Stimulated activated CD8-positive, alpha-beta memory T cell treated with anti-CD3 and anti-CD28 coated beads, Interleukin-7, amount 100 ng/mL, for 4 hours (primary cell): ENCODE results near the gene CHP1.
A peak's percentile ranks its signal among the peaks of the same experiment; 100 is the strongest.
"Not testable (repeated sequence)": the region's sequence is repeated elsewhere in the genome, so short reads cannot be mapped to it uniquely, and the experiment has no call there.

Experiments
- DNase-seq, 2 donors: peaks; one replicate each; pipeline ENCODE4 v3.0.0-alpha.2; 2020; ENCODE audit warnings: low read depth in 2 of 2

The CHP1 gene

DNA sequence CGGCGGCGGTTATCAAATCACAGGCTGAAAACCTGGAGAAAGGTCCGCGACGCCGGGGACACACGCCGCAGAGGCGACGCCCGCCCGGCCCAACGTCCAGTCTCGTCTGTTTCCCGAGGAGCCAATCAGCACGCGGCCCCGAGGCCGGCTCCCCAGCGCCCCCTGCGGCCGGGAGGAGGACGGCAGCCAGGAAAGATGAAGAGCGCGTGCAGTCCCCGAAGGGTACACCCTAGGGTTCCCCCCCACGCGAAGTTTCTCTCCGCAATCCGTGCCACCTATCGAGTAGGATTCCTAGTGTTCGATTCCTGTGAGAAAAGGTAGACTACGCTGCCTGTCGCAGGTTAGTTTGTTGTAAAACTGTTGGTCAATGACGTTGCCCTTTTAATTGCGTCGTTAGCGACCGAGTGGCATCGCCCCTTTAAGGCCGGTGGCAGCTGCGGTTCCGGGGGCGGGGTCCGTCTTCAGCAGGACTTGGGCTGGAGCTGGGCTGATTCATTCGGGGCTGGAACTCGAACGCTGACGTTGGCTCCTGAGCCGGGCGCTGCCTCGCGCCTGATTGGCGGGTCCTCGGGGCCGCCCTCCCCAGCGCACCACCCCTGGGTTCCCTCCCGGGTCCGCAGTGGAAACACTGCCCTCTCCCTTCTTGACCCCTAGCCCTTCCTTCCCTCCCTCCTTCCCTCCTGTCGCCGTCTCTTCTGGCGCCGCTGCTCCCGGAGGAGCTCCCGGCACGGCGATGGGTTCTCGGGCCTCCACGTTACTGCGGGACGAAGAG, at the start of gene CHP1, which contains the start of gene EXD1:
CHP1 (plus strand) TSS at position 619 of the 772 bp plus-strand sequence; CDS start at position 734, 115 bp downstream.
EXD1 (minus strand) TSS at position 108 of the 772 bp plus-strand sequence. CDS start 4,182 bp downstream, outside the sequence.
- DNase-seq: peak; percentile 91 to 96

DNA sequence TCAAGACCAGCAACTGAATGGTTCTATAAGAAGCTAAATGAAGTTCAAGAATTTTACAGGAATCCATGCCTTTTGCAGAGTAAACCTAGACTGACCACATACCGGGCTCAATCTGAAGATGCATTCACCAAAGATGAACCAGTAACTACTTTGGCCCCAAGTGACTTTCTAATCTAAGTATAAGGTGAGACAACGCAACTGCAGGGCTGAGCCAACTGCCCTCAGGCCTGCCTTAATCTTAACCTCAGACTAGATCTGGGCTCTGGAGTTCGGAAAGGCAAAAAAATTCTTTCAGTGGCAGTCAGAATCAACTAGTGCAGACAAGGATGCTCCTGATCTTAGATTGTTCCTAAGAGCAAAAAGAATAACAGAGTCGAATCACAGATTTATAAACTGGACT, 48.8 kb upstream of the CHP1 start:
- DNase-seq: no peak

DNA sequence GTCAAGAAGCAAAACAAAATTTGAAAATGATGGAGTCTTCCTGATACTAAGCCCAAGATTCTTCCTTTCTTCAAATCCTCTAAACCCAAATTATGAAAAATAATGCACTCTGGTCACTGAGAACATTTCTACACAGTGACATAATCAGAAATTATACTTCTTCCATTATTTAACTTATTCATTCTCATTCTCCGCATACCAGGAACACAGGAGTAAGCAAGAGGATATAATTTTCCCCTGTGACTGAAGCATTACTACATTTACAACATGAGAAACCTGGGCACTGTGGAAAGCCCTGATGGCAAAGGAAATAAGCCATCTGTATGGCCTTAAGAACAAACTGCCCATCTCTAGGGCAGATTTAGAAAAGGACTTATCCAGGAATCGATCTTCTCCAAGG, 47.5 kb upstream of the CHP1 start:
- no peak for DNase-seq

DNA sequence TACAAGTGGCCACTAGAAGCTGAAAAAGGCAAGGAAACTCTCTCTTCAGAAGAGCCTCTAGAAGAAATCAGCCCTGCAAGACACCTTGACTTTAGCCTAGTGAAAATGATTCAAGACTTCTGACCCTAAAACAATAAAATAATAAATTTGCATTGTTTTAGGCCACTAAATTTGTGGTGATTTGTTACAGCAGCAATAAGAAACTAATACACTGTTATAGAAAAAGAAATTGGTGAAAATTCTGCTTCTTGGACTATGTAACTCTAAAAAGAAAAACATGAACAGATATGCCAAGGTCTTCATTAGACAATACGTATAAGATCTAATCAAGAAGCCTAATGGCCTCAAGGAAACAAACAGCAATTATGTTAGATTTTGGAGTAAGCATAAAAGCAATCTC, 36.6 kb upstream of the CHP1 start:
- no peak for DNase-seq

DNA sequence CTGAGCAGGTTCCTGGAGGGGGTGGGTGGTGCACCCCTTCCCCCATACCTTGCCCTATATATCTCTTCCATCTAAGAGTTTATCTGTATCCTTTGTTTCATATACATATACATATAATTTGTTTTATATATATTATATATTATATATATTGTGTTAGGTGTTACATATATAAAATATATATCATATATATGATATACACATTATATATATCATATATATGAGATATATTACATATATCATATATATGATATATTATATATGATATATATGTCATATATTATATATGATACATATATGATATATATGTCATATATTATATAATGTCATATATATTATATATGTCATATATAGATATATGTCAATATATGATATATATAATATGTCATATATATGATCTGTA, 31.6 kb upstream of the CHP1 start:
- no peak for DNase-seq

DNA sequence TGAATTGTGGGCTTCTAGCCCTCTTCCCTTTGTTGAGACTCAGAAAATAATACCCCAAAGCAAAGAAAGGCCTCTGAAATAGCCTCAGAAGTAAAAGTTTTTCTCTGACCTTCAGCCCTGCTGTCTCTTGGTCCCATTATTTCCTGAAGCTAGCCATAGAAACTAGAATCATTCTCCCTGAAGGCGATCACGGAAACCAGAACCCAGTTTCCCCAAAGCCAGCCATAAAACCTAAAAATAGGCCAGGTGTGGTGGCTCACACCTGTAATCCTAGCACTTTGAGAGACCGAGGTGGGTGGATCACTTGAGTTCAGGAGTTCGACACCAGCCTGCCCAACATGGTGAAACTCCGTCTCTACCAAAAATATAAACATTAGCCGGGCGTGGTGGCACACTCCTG, 27.7 kb upstream of the CHP1 start:
- DNase-seq: no peak

DNA sequence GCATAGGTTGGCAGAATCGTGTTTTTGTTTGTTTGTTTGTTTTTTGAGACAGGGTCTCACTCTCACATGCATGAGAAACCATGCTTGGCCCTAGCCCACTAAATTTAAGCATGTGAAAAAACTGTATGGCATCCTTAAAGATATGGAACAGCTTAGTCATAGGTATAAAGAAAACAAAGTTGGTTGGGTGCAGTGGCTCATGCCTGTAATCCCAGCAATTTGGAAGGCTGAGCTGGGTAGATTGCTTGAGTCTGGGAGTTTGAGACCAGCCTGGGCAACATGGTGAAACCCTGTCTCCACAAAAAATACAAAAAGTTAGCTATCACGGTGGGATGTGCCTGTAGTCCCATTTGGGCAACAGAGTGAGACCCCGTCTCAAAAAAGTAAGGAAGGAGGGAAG, 25.8 kb upstream of the CHP1 start:
- no peak for DNase-seq

DNA sequence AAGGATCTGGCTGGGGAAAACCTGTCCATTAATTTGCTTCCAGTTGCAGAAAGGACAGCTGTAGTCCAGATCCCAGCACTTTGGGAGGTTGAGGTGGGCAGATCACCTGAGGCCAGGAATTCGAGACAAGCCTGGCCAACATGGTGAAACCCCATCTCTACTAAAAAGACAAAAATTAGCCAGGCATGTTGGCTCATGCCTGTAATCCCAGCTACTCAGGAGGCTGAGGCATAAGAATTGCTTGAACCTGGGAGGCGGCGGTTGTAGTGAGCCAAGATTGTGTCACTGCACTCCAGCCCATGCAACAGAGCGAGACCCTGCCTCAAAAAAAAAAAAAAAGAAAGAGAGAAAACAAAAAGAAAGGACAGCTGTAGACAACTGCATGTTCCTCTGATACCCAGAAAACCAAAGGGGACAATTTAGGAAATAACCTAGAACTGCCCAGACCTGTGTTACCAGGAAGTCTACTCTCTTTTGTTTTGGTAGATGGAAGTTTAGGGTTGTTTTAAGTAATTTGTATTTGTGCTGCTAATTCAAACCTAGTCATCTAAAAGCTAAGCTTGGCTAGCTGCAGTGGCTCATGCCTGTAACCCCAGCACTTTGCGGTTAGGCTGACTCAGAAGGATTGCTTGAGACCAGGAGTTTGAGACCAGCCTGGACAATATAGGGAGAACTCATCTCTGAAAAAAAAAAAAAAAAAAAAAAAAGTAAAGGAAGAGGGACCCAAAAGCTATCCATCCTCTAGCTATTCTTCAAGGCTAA, 23.2 kb upstream of the CHP1 start:
- no peak for DNase-seq

DNA sequence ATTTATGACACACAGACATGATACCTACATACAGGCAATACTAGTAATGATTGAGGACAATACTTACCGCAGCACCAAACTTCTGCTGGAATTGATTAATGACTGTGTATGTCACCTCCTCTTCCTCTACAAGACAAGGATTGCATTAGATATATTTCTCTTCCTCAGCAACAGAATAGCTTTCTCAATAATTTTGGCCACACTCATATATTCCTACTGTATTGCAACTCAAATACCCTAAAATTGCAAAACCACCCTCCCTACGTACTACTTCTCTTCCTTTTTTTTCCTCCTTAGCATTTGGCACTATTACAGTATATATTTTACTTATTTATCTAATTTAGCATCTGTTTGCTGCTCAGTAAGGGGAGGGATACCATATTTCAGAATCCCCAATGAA, 15.4 kb upstream of the CHP1 start:
- no peak for DNase-seq

DNA sequence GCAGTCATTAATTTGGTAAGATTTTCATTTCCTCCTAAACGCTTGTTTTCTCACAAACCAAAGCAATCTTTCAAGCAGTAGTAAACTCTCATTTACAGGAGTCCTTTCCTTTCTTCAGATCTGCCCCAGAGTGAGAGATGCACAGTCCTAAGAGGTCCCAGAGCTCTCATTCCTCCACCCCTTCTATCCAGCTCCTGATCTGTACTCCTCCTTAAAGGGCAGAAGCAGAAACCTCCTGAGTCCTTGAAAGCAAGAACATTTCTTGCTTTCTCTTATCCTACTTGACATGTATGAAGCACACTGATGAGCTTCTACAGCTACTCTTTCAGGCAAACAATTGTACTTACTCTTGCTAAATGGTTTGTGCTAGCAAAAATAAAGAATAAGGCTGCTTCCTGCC, 12.2 kb upstream of the CHP1 start:
- no peak for DNase-seq

DNA sequence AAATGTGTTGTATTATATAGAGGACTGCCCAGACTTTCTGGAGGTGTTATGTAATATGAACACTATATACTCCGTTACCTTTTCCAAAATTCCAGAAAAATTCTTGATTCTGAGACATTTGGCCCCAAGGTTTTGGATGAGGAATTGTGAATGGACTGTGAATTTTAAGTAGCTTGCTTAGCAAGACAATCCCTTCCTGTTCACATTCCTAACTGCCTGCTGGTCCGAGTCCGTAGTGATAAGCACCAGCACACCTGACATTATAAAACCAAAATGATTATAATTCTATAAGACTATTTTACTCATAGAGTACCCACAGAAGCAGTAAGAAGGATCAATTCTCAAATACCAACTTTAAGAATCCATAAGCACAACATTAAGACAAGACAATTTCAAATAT, 11.7 kb upstream of the CHP1 start:
- DNase-seq: no peak

DNA sequence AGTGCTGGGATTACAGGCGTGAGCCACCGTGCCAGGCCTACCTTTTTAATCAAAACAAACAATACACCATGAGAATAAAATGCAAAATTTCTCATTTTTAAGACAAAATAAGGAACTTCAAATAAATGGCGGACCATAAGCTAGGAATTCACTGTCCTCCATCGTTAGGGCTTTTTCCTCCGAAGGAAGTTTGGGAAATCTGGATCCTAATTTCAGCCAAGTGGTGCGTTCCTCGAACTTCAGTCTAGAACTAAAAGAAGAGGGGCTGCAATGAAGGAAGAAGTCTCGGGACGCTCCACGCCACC, 771 bp upstream of the CHP1 start:
- DNase-seq: no peak

DNA sequence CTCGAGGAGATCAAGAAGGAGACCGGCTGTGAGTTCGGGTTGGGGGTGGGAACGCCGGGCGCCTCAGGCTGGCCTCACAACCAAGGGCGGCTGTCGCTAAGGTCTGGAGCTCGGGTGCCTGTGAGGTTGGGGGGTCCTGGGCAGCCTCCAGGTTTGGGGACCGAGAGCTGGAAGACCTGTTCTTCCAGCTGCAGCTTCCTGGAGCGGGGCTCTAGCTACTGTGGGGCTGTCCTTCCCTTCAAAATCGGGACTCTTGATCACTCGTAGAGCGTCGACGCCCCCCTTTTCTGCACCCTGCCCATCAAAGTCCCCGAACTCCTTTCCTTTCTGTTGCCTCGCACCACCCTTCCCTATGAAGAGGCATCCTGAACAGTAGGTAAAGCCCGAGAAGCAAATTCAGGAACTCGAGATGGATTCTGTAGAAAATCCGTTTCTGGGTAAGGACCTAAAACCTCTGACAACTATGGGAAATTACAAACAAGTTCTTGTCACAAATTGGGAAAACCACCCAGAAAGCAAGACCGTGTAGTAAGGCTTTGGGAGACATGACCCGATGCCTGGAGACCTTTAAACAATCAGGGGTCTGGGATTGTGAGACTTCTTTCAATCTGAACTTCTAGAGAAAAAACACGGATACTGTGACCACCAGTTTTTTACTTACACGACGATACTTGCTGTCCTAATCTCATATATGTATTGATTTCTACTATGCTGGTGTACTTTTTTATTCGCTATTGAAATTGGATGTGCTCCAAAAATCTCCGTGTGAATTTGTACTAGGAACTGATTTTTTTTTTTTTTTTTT, 556 bp downstream of the CHP1 start:
- no peak for DNase-seq

DNA sequence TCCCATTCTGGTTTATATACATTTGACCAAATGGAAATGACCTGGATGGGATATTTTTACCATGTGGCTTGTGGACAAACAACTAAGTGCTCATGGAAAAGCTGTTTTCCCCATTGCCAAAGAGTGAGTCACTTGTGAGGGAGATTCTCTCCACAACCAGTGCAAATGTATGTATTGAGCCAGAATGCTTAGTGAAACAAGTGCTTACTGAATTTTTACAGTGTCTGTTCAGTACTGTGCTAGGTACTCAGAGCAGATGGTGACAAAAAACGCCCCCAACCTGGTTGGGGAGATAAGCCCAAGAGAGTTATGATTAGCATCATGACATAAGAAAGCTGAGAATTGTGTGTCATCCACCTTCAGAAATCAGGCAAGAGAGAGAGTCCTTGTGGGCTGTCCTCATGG, 2.3 kb downstream of the CHP1 start:
- DNase-seq: no peak

DNA sequence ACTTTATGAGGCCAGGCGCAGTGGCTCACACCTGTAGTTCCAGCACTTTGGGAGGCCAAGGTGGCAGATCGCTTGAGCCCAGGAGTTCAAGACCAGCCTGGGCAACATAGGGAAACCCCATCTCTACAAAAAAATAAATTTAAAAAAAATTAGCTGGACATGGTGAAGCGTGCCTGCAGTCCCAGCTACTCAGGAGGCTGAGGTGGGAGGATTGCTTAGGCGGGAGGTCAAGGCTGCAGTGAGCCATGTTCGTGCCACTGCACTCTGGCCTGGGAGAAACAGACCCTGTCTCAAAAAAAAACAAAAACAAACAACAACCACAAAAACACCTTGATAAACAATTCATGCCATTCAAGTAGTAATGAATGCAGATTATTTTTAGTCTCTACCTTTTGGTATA, 4.2 kb downstream of the CHP1 start:
- DNase-seq: not testable (repeated sequence)

DNA sequence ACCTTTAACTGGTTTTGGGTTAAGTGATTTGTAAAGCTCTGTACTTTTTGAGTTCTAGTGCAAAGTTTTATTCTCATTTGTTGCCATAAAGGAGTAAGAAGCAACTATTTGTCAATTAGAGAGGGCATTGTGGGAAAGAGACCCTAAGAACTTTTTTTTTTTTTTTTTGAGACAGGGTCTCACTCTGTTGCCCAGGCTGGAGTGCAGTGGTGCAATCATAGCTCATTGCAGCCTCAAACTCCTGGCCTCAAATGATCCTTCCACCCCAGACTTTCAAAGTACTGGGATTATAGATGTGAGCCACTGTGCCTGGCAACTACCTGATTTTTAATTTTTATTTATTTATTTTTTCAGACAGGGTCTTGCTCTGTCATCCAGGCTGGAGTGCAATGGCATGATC, 4.9 kb downstream of the CHP1 start:
- no peak for DNase-seq

DNA sequence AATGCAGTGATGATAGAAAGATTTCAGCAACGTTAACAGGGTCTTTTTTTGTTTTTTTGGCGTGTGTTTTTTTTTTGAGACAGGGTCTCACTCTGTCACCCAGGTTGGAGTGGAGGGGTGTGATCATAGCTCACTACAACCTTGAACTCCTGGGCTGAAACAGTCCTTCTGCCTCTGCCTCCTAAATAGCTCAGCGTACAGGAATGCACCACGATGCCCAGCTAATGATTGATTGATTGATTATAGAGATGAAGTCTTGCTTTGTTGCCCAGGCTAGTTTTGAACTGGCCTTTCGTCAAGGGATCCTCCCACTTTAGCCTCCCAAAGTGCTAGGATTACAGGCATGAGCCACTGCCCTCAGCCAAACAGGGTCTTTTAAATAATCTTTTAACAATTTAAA, 7.0 kb downstream of the CHP1 start:
- no peak for DNase-seq

DNA sequence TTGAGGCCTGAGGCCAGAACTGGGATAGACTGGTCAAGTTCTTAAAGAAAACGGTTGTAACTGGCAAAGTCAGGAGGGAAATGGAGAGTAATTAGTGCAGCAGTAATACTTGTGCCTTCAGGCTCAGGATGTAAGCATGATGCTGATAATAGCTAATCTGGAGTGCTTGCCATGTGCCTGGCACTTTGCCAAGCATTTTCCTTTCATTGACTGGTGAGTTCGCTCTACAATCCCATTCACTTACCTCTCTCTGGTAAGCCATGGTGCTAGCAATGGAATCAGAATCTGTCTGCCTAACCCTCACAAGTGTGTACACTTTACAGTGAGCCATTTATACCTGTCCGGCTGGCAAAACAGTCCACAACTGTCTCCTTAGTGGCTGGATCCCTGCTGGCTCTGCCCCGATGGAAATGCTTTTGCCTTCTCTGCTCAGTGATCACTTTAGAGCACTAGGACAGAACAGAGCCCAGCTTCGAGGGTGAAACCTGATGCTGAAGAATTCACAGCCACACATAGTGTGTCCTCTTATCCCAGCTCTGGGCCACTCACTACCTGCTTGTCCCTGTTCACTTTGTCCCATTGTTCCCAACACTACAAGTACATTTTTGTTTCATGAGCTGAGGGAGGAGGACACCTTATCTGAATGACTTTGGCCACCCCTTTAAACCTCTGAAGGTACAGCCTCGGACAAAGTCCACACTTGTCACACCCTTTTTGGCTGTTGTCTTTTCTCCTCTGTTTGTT, 10.3 kb downstream of the CHP1 start:
- DNase-seq: no peak

DNA sequence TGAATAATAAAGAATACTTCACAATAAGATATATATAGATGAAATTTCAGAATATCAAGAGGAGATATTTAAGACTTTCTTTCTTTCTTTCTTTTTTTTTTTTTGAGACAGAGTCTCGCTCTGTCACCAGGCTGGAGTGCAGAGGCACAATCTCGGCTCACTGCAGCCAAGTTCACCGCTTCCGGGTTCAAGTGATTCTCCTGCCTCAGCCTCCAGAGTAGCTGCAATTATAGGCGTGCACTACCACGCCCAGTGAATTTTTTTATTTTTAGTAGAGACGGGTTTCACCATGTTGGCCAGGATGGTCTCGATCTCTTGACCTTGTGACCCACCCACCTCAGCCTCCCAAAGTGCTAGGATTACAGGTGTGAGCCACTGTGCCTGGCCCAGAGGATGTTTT, 19.7 kb downstream of the CHP1 start:
- not testable (repeated sequence) for DNase-seq

DNA sequence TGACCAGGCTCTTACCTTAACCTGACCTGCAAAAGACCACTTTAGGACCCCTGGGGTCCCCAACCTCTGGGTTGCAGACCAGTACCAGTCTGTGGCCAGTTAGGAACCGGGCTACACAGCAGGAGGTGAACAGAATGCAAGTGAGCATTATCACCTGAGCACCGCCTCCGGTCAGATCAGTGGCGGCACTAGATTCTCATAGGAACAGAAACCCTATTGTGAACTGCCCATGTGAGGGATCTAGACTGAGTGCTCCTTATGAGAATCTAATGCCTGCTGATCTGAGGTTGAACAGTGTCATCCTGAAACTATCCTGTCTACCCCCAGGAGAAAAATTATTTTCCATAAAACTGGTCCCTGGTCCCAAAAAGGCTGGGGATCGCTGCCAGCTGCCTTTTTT, 20.3 kb downstream of the CHP1 start:
- no peak for DNase-seq

DNA sequence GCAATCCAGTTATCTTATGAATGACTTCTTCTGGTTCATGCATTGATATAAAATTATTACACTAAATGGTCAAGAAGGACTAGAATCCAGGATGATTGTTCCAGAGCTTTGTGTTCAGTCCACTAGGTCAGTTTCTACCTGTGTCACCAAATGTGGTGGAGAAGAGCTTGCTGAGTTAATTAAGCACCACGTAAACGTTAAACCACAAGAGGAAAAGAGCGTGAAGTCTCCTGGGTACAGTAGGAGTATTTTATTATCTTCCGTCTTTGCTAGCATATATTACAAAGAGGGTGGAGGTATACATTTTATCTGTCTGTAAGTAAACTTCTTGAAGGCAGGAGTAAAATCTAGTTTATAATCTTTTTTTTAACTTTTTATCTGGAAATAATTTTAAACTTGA, 23.5 kb downstream of the CHP1 start:
- no peak for DNase-seq

DNA sequence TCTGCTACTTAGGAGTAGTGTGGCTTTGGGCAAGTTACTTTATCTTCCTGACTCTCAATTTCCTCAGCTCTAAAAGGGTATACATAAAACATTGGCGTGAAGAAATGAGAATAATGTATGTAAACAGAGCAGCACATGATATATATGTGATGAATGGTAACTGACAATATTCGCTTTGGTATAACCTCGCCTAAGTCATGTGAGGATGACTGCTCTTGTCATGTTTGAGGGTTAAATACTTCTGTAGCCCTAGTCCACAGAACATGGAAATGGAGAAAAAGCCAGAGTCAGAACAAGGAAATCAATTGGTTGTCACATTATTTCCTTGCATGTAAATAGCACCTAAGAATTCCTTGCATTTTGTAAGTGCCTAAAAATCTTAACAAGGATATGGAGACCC, 25.0 kb downstream of the CHP1 start:
- no peak for DNase-seq
